Kidney tubule cell (primary cell): ENCODE measurements around the gene PCYOX1L.

ENCODE experiments used
- DNase-seq: peaks from one replicate; pipeline ENCODE4 v3.0.0-alpha.2; 2018; ENCODE audit warnings: low spot score

PCYOX1L gene

GRCh38 chr5:149357370-149358293, at the start of gene PCYOX1L:
Gene PCYOX1L, plus strand, starts transcription at chr5:149358046. Its CDS starts 23 bp downstream, at chr5:149358069.
- DNase-seq: peak; percentile 97

GRCh38 chr5:149309354-149309753, 48.5 kb upstream of the PCYOX1L start:
- no peak for DNase-seq

- DNase-seq: no peak
Observed at GRCh38 chr5:149310488-149310887, 47.4 kb upstream of the PCYOX1L start.

- peak; percentile 72 for DNase-seq
Observed at GRCh38 chr5:149310947-149311658, 46.7 kb upstream of the PCYOX1L start.

- DNase-seq: no peak
Observed at GRCh38 chr5:149313151-149313841, 44.5 kb upstream of the PCYOX1L start.

GRCh38 chr5:149314571-149315111, 43.2 kb upstream of the PCYOX1L start:
- no peak for DNase-seq

- no peak for DNase-seq
Observed at GRCh38 chr5:149315753-149316152, 42.1 kb upstream of the PCYOX1L start.

GRCh38 chr5:149317281-149318048, 40.4 kb upstream of the PCYOX1L start:
- peak; percentile 49 for DNase-seq

- no peak for DNase-seq
Observed at GRCh38 chr5:149319174-149319573, 38.7 kb upstream of the PCYOX1L start.

- peak; percentile 98 for DNase-seq
Observed at GRCh38 chr5:149320791-149321330, 37.0 kb upstream of the PCYOX1L start.

GRCh38 chr5:149322518-149322917, 35.3 kb upstream of the PCYOX1L start:
- no peak for DNase-seq

- DNase-seq: no peak
Observed at GRCh38 chr5:149323210-149323609, 34.6 kb upstream of the PCYOX1L start.

GRCh38 chr5:149323621-149324205, 34.1 kb upstream of the PCYOX1L start:
- DNase-seq: no peak

- no peak for DNase-seq
Observed at GRCh38 chr5:149324641-149325040, 33.2 kb upstream of the PCYOX1L start.

- no peak for DNase-seq
Observed at GRCh38 chr5:149325166-149325735, 32.6 kb upstream of the PCYOX1L start.

GRCh38 chr5:149325894-149326293, 32.0 kb upstream of the PCYOX1L start:
- DNase-seq: no peak

- peak; percentile 39 for DNase-seq
Observed at GRCh38 chr5:149326611-149327010, 31.2 kb upstream of the PCYOX1L start.

- no peak for DNase-seq
Observed at GRCh38 chr5:149328177-149328576, 29.7 kb upstream of the PCYOX1L start.

GRCh38 chr5:149333711-149334443, 24.0 kb upstream of the PCYOX1L start:
- DNase-seq: peak; percentile 51

GRCh38 chr5:149337736-149338135, 20.1 kb upstream of the PCYOX1L start:
- no peak for DNase-seq
